Right atrium auricular region (tissue), 2 donors: ENCODE measurements around the gene TLR2. TPM values are rescaled to one million over a fixed set of nuclear protein-coding genes. Genes with fewer than 3 reads are reported as not detected.
"Not testable (repeated sequence)": the region's sequence is repeated elsewhere in the genome, so short reads cannot be mapped to it uniquely, and the experiment has no call there.

Experiments used
- DNase-seq: peaks from one replicate; pipeline ENCODE4 v3.0.0-alpha.2; 2019; ENCODE audit warnings: low spot score
- H3K27ac ChIP-seq, 2 donors: fragments of 200-600 bp; sonication (generic); 1 replicate in 1 of 2; 2 replicates in 1 of 2; pipeline ENCODE4 v1.5.1; 2016 to 2019
- H3K27me3 ChIP-seq, 2 donors: fragments of 200-600 bp; sonication (generic); one replicate each; pipeline versions ENCODE4 v1.5.1 to v1.6.0; 2017 to 2019
- H3K36me3 ChIP-seq: fragments of 200-600 bp; sonication (generic); one replicate; pipeline ENCODE4 v1.5.1; 2016
- H3K4me1 ChIP-seq, 2 donors: fragments of 200-600 bp; sonication (generic); one replicate each; pipeline versions ENCODE4 v1.5.1 to v1.6.0; 2017 to 2019
- H3K4me3 ChIP-seq, 2 donors: fragments of 200-600 bp; sonication (generic); 1 replicate in 1 of 2; 2 replicates in 1 of 2; pipeline ENCODE4 v1.5.1; 2017 to 2019; ENCODE audit warnings: mild to moderate bottlenecking in 1 of 2, moderate library complexity in 1 of 2
- H3K9me3 ChIP-seq, 2 donors: fragments of 200-600 bp; sonication (generic); one replicate each; pipeline ENCODE4 v1.5.1; 2019
- total RNA-seq, 2 donors: library from RNA; depleted of rRNA; stranded (reverse); fragments of >200 nt; gene quantifications; one replicate each; pipeline ENCODE4 v1.1.0, GENCODE V29; 2016
- TF ChIP-seq, protein P1 (sequence below), 2 donors: fragments of 200-600 bp; sonication (generic); IDR thresholded peaks; one replicate each; pipeline ENCODE4 v1.5.1; 2019; ENCODE audit warnings: antibody characterized with exemption in 2 of 2

The TLR2 gene
- total RNA-seq, 2 donors from 2014 or later: 6.4 to 18.8 TPM

DNA sequence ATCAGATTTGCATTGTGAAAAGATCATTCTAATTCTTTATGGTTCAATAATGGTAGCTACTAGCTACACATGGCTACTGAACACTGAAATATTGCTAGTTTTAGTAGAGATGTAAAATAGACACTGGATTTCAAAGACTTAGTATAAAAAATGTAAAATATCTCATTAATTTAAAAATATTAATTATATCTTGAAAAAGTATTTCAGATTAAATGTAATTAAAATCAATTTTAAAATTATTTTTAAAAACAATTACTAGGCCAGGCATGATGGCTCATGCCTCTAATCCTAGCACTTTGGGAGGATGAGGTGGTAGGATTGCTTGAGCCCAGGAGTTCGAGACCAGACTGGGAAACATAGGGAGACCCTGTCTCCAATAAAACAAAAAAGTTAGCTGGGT, 20.4 kb upstream of the TLR2 start:
- TF ChIP-seq, protein P1, sequence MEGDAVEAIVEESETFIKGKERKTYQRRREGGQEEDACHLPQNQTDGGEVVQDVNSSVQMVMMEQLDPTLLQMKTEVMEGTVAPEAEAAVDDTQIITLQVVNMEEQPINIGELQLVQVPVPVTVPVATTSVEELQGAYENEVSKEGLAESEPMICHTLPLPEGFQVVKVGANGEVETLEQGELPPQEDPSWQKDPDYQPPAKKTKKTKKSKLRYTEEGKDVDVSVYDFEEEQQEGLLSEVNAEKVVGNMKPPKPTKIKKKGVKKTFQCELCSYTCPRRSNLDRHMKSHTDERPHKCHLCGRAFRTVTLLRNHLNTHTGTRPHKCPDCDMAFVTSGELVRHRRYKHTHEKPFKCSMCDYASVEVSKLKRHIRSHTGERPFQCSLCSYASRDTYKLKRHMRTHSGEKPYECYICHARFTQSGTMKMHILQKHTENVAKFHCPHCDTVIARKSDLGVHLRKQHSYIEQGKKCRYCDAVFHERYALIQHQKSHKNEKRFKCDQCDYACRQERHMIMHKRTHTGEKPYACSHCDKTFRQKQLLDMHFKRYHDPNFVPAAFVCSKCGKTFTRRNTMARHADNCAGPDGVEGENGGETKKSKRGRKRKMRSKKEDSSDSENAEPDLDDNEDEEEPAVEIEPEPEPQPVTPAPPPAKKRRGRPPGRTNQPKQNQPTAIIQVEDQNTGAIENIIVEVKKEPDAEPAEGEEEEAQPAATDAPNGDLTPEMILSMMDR (IDR thresholded peaks at IDR 0.05): no peak
- Histone ChIP-seq H3K27ac (no peak overlapping the region), H3K27me3 (no peaks in the 10 kb centered on the region), H3K4me1 (peaks cover 0 to 4% of the 10 kb centered on the region in 2 donors), H3K36me3 (no peaks in the 10 kb centered on the region), H3K9me3 (no peaks in the 10 kb centered on the region), H3K4me3 (no peak overlapping the region)
- no peak for DNase-seq

DNA sequence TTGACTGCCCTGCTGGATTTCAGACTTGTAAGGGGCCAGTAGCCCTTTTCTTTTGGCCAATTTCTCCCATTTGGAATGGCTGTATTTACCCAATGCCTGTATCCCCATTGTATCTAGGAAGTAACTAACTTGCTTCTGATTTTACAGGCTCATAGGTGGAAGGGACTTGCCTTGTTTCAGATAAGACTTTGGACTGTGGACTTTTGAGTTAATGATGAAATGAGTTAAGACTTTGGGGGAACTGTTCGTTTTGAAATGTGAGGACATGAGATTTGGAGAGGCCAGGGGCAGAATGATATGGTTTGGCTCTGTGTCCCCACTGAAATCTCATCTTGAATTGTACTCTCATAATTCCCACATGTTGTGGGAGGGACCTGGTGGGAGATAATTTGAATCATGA, 17.6 kb upstream of the TLR2 start:
- not testable (repeated sequence) for DNase-seq, H3K4me3 ChIP-seq

DNA sequence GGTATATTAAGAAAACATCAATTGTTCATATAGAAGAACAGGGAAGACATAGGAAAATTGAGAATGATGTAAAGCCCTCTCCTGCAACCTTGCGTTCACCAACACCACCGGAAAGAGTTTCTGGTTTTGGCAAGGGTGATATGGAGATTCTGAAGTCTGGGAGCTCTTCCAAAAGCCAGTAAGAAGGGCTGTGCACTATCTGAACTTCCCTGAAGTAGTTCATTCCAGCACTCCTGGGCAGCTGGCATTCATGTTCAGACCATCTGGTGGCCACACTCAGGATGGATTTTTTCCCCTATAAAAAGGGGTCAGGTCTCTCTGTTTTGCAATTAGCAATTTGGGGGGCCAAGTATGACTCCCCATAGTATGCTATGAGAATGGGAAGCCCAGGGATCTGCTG, 15.4 kb upstream of the TLR2 start:
- Histone ChIP-seq H3K4me3 (no peak overlapping the region), H3K9me3 (peaks cover 0 to 4% of the 10 kb centered on the region in 2 donors), H3K36me3 (no peaks in the 10 kb centered on the region), H3K27me3 (no peaks in the 10 kb centered on the region), H3K4me1 (no peaks in the 10 kb centered on the region), H3K27ac (no peak overlapping the region)
- no peak for DNase-seq
- TF ChIP-seq, protein P1 (IDR thresholded peaks at IDR 0.05): no peak

More for the DNA sequence above, 17.6 kb upstream of the TLR2 start:
- H3K36me3 ChIP-seq, H3K9me3 ChIP-seq, H3K27me3 ChIP-seq, H3K4me1 ChIP-seq, H3K27ac ChIP-seq: not testable (repeated sequence)

DNA sequence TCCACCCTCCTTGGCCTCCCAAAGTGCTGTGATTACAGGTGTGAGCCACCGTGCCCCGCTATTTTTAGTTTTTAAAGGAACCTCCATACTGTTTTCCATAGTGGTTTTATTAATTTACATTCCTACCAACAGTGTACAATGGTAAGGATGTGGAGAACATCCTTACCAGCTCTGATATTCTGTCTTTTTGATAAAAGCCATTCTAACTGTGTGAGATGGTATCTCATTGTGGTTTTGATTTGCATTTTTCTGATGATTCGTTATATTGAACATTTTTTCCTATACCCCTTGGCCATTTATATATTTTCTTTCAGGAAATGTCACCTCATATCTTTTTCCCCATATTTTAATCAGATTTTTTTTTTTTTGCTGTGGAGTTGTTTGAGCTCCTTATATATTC, 14.2 kb upstream of the TLR2 start:
- DNase-seq: no peak
- Histone ChIP-seq H3K36me3 (no peaks in the 10 kb centered on the region), H3K27me3 (no peaks in the 10 kb centered on the region), H3K9me3 (peaks cover 0 to 14% of the 10 kb centered on the region in 2 donors), H3K4me3 (no peak overlapping the region), H3K27ac (no peak overlapping the region), H3K4me1 (no peaks in the 10 kb centered on the region)
- TF ChIP-seq, protein P1 (IDR thresholded peaks at IDR 0.05): no peak

DNA sequence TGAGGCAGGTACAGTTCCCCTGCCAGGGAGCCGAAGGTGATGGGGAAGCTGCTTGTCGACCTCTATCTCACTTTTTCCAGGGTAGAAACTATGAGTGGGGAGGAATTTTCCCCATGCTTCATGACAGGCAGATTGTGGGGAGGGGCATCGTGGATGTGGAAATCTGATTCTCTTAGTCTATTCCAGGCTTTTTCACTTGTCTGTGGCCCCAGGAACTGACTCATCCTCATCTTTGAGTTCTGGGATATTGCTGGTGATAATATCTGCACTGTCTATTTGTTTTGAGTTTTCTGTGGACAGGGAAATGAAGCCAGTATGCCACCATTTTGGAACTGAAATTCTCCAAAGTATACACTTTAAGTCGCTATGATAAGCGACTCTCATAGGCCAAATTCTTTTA, 7.6 kb upstream of the TLR2 start:
- no peak overlapping the region for H3K4me3 ChIP-seq
- DNase-seq: no peak
- TF ChIP-seq, protein P1 (IDR thresholded peaks at IDR 0.05): no peak
- no peaks in the 10 kb centered on the region for H3K4me1 ChIP-seq
- no peaks in the 10 kb centered on the region for H3K36me3 ChIP-seq
- H3K9me3 ChIP-seq: peaks cover 0 to 31% of the 10 kb centered on the region in 2 donors
- no peak overlapping the region for H3K27ac ChIP-seq
- H3K27me3 ChIP-seq: no peaks in the 10 kb centered on the region

DNA sequence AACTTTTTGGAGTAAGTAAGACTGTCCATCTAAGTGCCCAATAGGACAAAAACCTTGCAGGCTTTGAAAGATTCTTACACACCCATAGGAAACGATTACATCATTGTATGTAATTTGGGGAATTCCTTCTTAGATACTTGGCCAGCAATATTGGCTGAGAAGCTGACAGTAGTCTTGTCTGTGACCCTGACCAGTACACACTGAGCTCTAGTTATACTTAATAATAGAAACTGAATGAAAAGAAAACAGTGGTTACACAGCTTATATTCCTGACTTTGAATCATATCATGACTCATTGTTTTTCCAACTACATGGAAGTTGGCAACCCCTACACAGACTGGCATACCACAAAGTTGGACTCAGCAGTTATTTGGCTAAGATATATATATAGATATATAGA, 7.1 kb upstream of the TLR2 start:
- H3K27ac ChIP-seq: no peak overlapping the region
- DNase-seq: no peak
- peaks cover 0 to 31% of the 10 kb centered on the region in 2 donors for H3K9me3 ChIP-seq

More for the DNA sequence above, 7.1 kb upstream of the TLR2 start:
- H3K4me3 ChIP-seq: no peak overlapping the region
- TF ChIP-seq, protein P1 (IDR thresholded peaks at IDR 0.05): no peak
- no peaks in the 10 kb centered on the region for H3K36me3 ChIP-seq
- H3K27me3 ChIP-seq: no peaks in the 10 kb centered on the region
- no peaks in the 10 kb centered on the region for H3K4me1 ChIP-seq
